GM21447 (cell line): Measurements from ENCODE around the gene KRR1.
A peak's percentile ranks its signal among the peaks of the same experiment; 100 is the strongest.
"Not testable (repeated sequence)": the region's sequence is repeated elsewhere in the genome, so short reads cannot be mapped to it uniquely, and the experiment has no call there.

Experiments
- ATAC-seq: cut with Tn5 transposase; IDR thresholded peaks from one replicate; pipeline ENCODE4 v1.9.1; 2021; ENCODE audit not compliant: unreplicated experiment

Gene KRR1

GRCh38 chr12:75479963-75480461 lies 31.4 kb downstream of the KRR1 start:
- ATAC-seq: peak; percentile 40

GRCh38 chr12:75478116-75478794 lies 33.2 kb downstream of the KRR1 start:
- ATAC-seq: peak; percentile 17

- no peak for ATAC-seq
Measured at GRCh38 chr12:75477137-75477536, 34.3 kb downstream of the KRR1 start.

- no peak for ATAC-seq
Measured at GRCh38 chr12:75476071-75476470, 35.3 kb downstream of the KRR1 start.

- ATAC-seq: no peak
Measured at GRCh38 chr12:75474116-75474515, 37.3 kb downstream of the KRR1 start.

GRCh38 chr12:75471902-75472890 lies 39.2 kb downstream of the KRR1 start:
- no peak for ATAC-seq

- no peak for ATAC-seq
Measured at GRCh38 chr12:75460204-75460603, 51.2 kb downstream of the KRR1 start.

- ATAC-seq: no peak
Measured at GRCh38 chr12:75459755-75460154, 51.7 kb downstream of the KRR1 start.

- ATAC-seq: not testable (repeated sequence)
Measured at GRCh38 chr12:75457866-75458265, 53.5 kb downstream of the KRR1 start.

GRCh38 chr12:75457191-75457590 lies 54.2 kb downstream of the KRR1 start:
- ATAC-seq: no peak

GRCh38 chr12:75455839-75456238 lies 55.6 kb downstream of the KRR1 start:
- no peak for ATAC-seq

- no peak for ATAC-seq
Measured at GRCh38 chr12:75452675-75453330, 58.6 kb downstream of the KRR1 start.

GRCh38 chr12:75447691-75448393 lies 63.6 kb downstream of the KRR1 start:
- ATAC-seq: no peak

GRCh38 chr12:75446857-75447256 lies 64.6 kb downstream of the KRR1 start:
- ATAC-seq: no peak

GRCh38 chr12:75445137-75445507 lies 66.3 kb downstream of the KRR1 start:
- ATAC-seq: not testable (repeated sequence)

GRCh38 chr12:75444429-75445136 lies 66.8 kb downstream of the KRR1 start:
- ATAC-seq: no peak

GRCh38 chr12:75443709-75444108 lies 67.7 kb downstream of the KRR1 start:
- ATAC-seq: no peak

GRCh38 chr12:75442454-75442853 lies 69.0 kb downstream of the KRR1 start:
- ATAC-seq: not testable (repeated sequence)

- ATAC-seq: not testable (repeated sequence)
Measured at GRCh38 chr12:75441687-75442449, 69.5 kb downstream of the KRR1 start.
